GM23338 (cell line): ENCODE measurements around the gene RFX2.

Experiments used
- CREB1 ChIP-seq: fragments of 250-450 bp; sonication (Bioruptor Pico); IDR thresholded peaks from 2 replicates; pipeline ENCODE4 v1.5.0; 2020; ENCODE audit warnings: low read depth, mild to moderate bottlenecking, moderate library complexity
- EZH2 ChIP-seq: fragments of 200-600 bp; sonication (generic); IDR thresholded peaks from one replicate; pipeline ENCODE4 v1.8.0; 2017; ENCODE audit warnings: antibody characterized with exemption, mild to moderate bottlenecking, low read depth; ENCODE audit not compliant: unreplicated experiment
- EZH2phosphoT487 ChIP-seq: fragments of 200-600 bp; sonication (generic); IDR thresholded peaks from one replicate; pipeline ENCODE4 v1.8.1; 2018; ENCODE audit warnings: antibody characterized with exemption; ENCODE audit not compliant: unreplicated experiment
- JUNB ChIP-seq: IDR thresholded peaks from one replicate; pipeline ENCODE4 v1.6.1; 2016; ENCODE audit warnings: antibody characterized with exemption; ENCODE audit not compliant: unreplicated experiment
- POLR2AphosphoS5 ChIP-seq: IDR thresholded peaks from 2 replicates; pipeline ENCODE4 v1.6.1; 2016; ENCODE audit warnings: antibody characterized with exemption, low read depth
- STAT1 ChIP-seq: IDR thresholded peaks from one replicate; pipeline ENCODE4 v1.6.1; 2016; ENCODE audit warnings: antibody characterized with exemption; ENCODE audit not compliant: unreplicated experiment
- ZNF114 ChIP-seq: fragments of 250-450 bp; sonication (Bioruptor Pico); IDR thresholded peaks from 2 replicates; pipeline ENCODE4 v1.5.0; 2020; ENCODE audit warnings: mild to moderate bottlenecking, moderate library complexity
- ZNF331 ChIP-seq: fragments of 250-450 bp; sonication (Bioruptor Pico); IDR thresholded peaks from 2 replicates; pipeline ENCODE4 v1.5.0; 2020; ENCODE audit warnings: low read depth, mild to moderate bottlenecking, moderate library complexity
- TF ChIP-seq, protein P1 (sequence below), 2 experiments: fragments of 200-600 bp in 1 of 2; sonication (generic) in 1 of 2; conservative IDR thresholded peaks; 2 replicates each; pipeline versions ENCODE4 v1.5.1 to v1.6.1; 2016 to 2017; ENCODE audit warnings: antibody characterized with exemption in 2 of 2, low read depth in 2 of 2, mild to moderate bottlenecking in 2 of 2, moderate library complexity in 1 of 2
- TF ChIP-seq, protein P2 (sequence below): IDR thresholded peaks from one replicate; pipeline ENCODE4 v1.6.1; 2018; ENCODE audit warnings: antibody characterized with exemption; ENCODE audit not compliant: unreplicated experiment

DNA sequence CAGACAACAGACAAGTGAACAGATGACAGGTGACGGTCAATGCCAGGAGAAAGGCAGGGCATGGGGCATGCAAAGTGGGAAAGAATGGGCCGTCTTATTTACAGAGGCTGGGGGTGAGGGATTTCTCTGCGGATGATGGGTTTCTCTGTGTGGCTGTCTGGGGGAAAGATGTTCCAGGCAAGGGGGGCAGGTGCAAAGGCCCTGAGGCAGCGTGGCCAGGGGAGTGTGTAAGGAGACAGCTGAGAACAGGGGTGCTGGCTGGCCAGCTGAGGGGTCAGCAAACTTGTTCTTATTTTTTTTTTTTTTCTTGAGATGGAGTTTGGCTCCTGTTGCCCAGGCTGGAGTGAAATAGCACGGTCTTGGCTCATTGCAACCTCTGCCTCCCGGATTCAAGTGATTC, 110.6 kb downstream of the RFX2 start:
- TF ChIP-seq, protein P1, sequence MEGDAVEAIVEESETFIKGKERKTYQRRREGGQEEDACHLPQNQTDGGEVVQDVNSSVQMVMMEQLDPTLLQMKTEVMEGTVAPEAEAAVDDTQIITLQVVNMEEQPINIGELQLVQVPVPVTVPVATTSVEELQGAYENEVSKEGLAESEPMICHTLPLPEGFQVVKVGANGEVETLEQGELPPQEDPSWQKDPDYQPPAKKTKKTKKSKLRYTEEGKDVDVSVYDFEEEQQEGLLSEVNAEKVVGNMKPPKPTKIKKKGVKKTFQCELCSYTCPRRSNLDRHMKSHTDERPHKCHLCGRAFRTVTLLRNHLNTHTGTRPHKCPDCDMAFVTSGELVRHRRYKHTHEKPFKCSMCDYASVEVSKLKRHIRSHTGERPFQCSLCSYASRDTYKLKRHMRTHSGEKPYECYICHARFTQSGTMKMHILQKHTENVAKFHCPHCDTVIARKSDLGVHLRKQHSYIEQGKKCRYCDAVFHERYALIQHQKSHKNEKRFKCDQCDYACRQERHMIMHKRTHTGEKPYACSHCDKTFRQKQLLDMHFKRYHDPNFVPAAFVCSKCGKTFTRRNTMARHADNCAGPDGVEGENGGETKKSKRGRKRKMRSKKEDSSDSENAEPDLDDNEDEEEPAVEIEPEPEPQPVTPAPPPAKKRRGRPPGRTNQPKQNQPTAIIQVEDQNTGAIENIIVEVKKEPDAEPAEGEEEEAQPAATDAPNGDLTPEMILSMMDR (conservative IDR thresholded peaks at IDR 0.05; ENCODE audit: low read depth in 2 of 2), result no peak
- TF ChIP-seq POLR2AphosphoS5, result no peak
- TF ChIP-seq EZH2, result no peak
- no peak for TF ChIP-seq CREB1 (CRISPR knock-in tag)
- TF ChIP-seq, protein P2, sequence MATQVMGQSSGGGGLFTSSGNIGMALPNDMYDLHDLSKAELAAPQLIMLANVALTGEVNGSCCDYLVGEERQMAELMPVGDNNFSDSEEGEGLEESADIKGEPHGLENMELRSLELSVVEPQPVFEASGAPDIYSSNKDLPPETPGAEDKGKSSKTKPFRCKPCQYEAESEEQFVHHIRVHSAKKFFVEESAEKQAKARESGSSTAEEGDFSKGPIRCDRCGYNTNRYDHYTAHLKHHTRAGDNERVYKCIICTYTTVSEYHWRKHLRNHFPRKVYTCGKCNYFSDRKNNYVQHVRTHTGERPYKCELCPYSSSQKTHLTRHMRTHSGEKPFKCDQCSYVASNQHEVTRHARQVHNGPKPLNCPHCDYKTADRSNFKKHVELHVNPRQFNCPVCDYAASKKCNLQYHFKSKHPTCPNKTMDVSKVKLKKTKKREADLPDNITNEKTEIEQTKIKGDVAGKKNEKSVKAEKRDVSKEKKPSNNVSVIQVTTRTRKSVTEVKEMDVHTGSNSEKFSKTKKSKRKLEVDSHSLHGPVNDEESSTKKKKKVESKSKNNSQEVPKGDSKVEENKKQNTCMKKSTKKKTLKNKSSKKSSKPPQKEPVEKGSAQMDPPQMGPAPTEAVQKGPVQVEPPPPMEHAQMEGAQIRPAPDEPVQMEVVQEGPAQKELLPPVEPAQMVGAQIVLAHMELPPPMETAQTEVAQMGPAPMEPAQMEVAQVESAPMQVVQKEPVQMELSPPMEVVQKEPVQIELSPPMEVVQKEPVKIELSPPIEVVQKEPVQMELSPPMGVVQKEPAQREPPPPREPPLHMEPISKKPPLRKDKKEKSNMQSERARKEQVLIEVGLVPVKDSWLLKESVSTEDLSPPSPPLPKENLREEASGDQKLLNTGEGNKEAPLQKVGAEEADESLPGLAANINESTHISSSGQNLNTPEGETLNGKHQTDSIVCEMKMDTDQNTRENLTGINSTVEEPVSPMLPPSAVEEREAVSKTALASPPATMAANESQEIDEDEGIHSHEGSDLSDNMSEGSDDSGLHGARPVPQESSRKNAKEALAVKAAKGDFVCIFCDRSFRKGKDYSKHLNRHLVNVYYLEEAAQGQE, result no peak
- no peak for TF ChIP-seq ZNF114 (CRISPR knock-in tag)
- TF ChIP-seq EZH2phosphoT487, result no peak
- TF ChIP-seq ZNF331 (CRISPR knock-in tag), result no peak
- no peak for TF ChIP-seq JUNB
- no peak for TF ChIP-seq STAT1
